HG03354 (cell line): ENCODE results near the gene STX8.
"Not testable (repeated sequence)": the region's sequence is repeated elsewhere in the genome, so short reads cannot be mapped to it uniquely, and the experiment has no call there.

Source experiments
- ATAC-seq: cut with Tn5 transposase; IDR thresholded peaks from one replicate; pipeline ENCODE4 v1.9.1; 2021; ENCODE audit warnings: mild to moderate bottlenecking; ENCODE audit not compliant: unreplicated experiment, poor library complexity, severe bottlenecking

The STX8 gene, protein sequence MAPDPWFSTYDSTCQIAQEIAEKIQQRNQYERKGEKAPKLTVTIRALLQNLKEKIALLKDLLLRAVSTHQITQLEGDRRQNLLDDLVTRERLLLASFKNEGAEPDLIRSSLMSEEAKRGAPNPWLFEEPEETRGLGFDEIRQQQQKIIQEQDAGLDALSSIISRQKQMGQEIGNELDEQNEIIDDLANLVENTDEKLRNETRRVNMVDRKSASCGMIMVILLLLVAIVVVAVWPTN

DNA sequence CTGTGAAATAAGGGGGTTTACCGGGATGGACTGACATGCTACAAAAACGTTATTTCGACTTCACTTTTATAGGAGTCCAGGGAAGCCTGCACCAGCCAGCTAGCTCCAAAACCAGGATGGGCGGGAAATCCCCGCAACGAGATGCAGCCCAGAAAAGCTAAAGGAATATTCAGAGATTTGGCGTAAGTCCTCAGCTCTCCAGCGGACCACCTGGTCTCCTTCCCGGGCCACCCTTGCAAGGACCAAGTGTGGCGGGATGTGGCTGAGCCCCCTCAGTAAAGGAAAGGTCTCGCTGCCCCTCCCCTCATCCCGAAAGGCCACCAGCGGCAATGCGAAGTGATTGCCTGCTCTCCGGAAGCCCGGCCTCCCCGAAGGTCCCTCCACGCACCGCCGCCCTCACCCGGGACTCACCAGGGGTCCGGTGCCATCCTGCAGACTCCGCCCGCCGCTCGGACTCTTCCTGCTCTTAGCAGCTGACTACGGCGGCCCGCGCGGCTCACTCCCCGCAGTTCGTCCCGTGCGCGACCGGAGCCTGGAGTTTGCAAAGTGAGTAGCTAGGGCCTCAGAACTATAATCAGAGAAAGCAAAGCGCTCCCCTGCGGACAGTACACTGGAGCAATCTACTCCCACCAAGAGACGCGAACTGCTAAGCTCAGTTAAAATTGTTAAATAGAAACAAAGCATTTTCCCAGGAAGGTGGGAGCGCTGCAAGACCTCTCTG, at the start of gene STX8:
Gene STX8 (minus strand): TSS at position 440 of the 721 bp plus-strand sequence. CDS start 12 bp downstream, at position 428.
- ATAC-seq: peak; percentile 72

DNA sequence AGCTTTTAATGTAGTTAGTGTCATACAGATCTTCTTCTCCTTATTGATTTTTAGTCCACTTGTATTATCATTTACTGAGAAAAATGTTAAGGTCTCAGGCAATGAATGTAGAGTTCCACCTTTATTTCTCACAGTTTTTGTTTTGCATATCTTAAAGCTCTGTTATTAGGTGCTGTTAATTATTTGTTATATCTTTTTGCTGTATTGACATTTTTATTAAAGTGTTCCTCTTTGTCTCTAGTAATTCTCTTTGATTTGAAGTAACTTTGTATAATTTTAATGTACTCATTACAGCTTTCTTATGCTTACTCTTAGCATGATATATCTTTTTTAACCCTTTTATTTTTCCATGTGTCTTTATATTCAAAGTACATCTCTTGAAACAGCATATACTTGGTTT, 47.3 kb upstream of the STX8 start:
- no peak for ATAC-seq

DNA sequence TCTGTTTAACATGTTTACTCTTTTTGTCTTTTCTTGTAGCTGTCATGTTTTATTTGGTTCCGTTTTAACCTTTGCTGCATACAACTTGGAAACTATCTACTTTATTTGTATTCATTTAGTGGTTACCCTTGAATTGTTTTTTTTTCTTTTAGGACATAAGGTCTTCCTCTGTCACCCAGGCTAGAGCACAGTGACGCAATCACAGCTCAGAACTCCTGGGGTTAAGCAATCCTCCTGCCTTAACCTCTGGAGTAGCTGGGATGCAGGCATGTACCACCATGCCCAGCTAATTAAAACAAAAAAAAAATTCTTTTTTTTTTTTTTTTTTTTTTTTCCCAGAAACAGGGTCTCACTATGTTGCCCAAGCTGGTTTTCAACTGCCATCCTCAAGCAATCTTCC, 39.9 kb upstream of the STX8 start:
- no peak for ATAC-seq

GRCh38 chr17:9612006-9612405, 36.4 kb upstream of the STX8 start:
- no peak for ATAC-seq

DNA sequence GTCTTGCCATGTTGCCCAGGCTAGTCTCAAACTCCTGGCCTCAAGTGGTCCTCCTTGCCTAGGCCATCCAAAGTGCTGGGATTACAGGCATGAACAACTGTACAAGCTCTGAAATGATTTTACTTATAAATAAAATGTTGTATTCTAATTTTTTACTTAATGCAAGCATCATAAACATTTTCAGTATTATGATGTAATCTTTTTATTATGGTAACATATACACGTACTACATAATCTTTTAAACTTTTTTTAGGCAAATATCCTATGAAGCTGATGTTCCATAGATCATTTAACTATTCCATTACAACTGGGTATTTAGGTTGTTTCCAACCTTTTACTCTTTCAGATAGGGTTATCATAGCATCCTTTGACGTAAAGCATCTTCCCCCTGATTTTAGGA, 35.9 kb upstream of the STX8 start:
- ATAC-seq: no peak

- not testable (repeated sequence) for ATAC-seq
These were observed 31.4 kb upstream of the STX8 start for GRCh38 chr17:9607058-9607457.

DNA sequence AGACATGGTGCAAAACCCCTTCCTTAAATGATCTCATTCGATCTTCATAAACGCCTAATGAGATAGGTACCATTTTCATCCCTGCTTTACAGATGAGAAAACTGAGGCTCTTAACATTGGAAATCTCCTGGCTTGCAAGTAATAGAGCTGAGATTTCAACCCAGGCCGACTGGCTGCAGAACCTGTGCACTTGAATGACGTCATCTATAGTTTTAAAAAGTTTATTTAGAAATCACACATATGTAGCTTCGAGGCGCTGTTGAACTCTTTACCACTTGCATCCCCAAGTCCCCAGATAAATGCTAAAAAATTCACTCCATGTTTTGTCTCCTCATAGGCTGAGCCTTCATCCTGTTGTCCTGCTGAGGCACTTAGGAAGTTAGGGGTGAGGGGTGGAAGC, 30.8 kb upstream of the STX8 start:
- ATAC-seq: no peak

DNA sequence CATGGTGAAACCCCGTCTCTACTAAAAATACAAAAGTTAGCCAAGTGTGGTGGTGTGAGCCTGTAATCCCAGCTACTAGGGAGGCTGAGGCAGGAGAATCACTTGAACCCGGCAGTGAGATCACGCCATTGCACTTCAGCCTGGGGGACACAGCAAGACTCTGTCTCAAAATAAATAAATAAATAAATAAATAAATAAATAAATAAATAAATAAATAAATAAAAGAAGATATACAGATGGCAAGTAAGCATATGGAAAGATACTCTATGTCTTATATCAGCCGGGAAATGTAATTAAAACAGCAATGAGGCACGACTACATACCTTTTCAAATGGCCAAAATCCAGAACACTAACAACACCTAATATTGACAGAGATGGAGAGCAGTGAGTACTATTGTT, 29.0 kb upstream of the STX8 start:
- not testable (repeated sequence) for ATAC-seq

DNA sequence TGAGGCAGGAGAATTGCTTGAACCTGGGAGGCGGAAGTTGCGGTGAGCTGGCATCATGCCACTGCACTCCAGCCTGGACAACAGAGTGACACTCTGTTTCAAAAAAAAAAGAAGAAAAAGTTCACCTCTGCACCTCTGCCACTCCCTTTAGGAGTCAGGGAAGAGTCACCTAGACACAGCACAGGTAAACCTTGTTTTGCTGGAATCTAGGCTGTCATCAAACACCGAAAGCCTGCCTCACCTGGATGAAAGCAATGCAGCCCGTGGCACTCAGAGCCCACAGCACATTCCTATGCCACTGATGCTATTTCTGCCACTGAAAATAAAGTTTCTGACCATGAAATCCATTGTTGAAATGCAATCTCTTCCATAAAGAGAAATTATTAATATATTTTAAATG, 23.0 kb upstream of the STX8 start:
- no peak for ATAC-seq

GRCh38 chr17:9597638-9598037, 22.0 kb upstream of the STX8 start:
- not testable (repeated sequence) for ATAC-seq

DNA sequence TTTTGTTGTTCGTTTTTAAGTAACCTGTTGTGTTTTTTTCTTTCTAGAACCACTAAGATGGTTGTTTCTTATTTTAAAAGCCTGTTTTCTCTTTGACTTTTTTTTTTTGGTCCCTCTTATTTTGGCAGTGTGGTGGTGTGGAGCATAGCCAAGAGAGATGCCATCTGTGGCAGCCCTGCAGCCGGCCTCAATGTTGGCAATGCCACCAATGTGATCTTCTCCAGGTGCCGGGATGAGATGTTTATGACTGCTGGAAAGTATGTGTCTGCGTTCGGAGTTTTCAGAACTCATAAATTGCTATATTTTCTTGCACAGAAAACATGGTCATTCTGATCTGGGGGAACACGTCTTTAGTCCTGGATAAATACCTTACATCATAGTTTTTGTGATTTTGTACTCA, 18.4 kb upstream of the STX8 start:
- ATAC-seq: no peak

DNA sequence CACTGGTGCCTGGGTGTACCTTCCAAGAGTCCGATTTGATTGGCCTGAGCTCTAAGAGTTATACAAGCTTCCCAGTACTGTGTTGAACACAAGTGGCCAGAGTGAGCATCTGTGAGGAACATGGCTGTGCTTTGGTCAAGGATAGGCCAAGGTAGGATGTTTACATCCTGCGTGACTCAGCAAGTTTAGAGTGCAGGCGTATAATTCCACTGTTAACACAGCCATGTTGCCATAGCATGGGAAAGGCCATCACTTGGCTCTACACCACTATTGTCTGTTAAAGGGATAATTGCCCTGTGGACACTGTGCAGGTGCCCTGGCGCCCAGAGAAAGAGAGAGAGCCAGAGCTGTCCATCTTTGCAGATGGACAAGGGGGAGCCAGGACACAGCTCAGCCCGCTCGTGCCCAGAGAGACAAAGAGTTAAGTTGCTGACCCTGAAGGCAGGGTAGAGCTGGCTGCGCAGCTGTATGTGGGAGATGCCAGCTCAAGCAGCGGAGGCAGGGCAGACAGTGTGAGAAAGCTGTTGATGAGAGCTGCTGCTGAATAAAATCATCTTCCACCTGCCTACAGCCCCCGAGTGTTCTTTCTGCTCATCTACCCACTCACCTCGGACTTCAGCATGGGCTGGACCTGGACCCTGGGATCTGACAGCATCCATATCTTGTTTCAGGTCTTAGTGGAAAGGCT, 12.5 kb upstream of the STX8 start:
- ATAC-seq: no peak

GRCh38 chr17:9577373-9577709, 1.7 kb upstream of the STX8 start:
- ATAC-seq: no peak

- peak; percentile 61 for ATAC-seq
These were observed 1.1 kb upstream of the STX8 start, which contains the start of gene CFAP52 for GRCh38 chr17:9576521-9577372. Gene CFAP52, plus strand, starts transcription at chr17:9576642. Its CDS starts 54 bp downstream, at chr17:9576696.

GRCh38 chr17:9571201-9571600, 4.4 kb downstream of the STX8 start:
- no peak for ATAC-seq

DNA sequence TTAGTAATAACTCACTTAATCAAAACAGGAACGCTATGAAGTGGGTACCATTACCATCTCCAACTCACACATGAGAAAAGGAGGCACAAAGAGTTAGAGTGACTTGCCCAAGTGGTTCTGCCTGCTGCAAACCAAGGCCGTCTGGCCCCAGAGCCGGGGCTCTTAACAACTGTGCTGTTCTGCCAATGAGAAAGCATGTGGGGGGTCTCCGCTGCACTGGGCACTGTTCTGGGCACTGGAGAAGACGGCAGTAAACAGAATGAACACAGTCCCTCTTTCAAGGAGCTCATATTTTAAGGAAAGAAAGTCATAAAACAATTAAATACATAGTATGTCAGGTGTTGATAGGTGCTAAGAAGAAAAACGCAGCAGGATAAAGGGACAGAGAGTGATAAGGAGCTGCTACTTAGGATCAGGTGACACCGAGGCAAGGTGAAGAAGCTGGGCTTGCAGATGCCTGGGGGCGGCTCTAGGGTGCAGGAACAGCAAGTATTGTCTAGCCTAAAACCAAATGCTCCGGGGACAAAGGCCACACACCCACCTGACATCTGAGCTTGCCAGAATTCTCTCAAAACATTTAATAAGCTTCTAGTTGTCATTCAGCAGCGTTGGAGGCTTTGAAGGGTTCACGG, 6.5 kb downstream of the STX8 start:
- no peak for ATAC-seq

DNA sequence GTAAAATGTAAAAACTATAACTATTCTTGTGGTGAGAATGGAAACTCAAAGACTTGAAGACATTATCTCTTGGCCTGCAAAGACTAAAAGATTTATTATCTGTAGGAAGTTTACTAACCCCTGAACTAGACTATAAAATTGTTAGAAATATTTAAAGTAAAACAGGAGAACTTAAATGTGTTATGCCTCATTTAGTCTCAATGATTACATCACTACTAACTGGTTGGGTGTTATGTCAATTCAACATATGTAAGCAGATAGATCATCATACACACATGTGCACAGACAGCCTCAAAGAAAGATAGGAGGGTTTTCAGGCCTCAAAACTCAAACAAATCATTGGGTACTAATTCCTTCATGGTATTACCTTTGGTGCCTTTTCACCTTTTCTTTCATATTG, 7.6 kb downstream of the STX8 start:
- ATAC-seq: no peak

GRCh38 chr17:9566739-9567138, 8.9 kb downstream of the STX8 start:
- ATAC-seq: not testable (repeated sequence)

DNA sequence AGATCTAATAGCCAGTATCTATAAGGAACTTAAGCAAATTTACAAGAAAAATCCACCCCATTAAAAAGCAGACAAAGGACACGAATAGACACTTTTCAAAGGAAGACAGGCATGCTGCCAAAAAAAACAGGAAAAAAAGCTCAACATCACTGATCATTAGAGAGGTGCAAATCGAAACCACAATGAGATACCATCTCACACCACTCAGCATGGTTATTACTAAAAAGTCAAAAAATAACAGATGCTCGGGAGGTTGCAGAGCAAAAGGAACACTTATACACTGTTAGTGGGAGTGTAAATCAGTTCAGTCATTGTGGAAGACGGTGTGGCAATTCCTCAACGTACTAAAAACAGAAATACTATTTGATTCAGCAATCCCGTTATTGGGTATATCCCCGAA, 9.6 kb downstream of the STX8 start:
- no peak for ATAC-seq

DNA sequence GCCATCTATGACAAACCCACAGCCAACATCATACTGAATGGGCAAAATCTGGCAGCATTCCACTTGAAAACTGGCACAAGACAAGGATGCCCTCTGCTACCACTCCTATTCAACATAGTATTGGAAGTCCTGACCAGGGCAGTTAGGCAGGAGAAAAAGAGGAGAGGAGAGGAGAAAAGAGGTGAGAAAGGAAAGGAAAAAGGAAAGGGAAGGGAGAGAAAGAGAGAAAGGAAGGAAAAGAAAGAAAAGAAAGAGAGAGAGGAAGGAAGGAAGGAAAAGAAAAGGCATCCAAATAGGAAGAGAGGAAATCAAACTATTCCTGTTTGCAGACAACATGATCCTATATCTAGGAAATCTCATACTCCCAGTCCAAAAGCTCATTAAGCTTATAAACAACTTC, 11.5 kb downstream of the STX8 start:
- ATAC-seq: no peak
